HepG2 (cell line): Measurements from ENCODE around the gene ZNF384. TPM values are rescaled to one million over a fixed set of nuclear protein-coding genes. Genes with fewer than 3 reads are reported as not detected.

Experiments
- ATF4 ChIP-seq, 2 experiments: fragments of 450-650 bp in 1 of 2; sonication (generic) in 1 of 2; formaldehyde crosslinking; IDR thresholded peaks; 2 replicates each; pipeline versions ENCODE4 v1.5.0 to v1.8.0; 2020 to 2022; ENCODE audit warnings: mild to moderate bottlenecking in 1 of 2, missing genetic modification reagents in 1 of 2
- BRCA1 ChIP-seq: sonication (generic); formaldehyde crosslinking; IDR thresholded peaks from 2 replicates; pipeline ENCODE4 v1.4.0; 2020; ENCODE audit warnings: missing genetic modification reagents
- IRF2 ChIP-seq: IDR thresholded peaks from 2 replicates; pipeline ENCODE4 v1.6.1; 2018; ENCODE audit warnings: missing genetic modification reagents, missing compliant biosample characterization
- NRL ChIP-seq: sonication (generic); formaldehyde crosslinking; IDR thresholded peaks from 2 replicates; pipeline ENCODE4 v1.5.0; 2020; ENCODE audit warnings: missing genetic modification reagents, mild to moderate bottlenecking, moderate library complexity, borderline replicate concordance
- POGK ChIP-seq: sonication (generic); formaldehyde crosslinking; conservative IDR thresholded peaks from 2 replicates; pipeline ENCODE4 v1.8.0; 2022; ENCODE audit warnings: mild to moderate bottlenecking, moderate library complexity, missing genetic modification reagents
- PRMT3 ChIP-seq: sonication (generic); formaldehyde crosslinking; IDR thresholded peaks from 2 replicates; pipeline ENCODE4 v1.8.1; 2022; ENCODE audit warnings: low read depth, mild to moderate bottlenecking, moderate library complexity, missing genetic modification reagents, borderline replicate concordance
- RELA ChIP-seq: sonication (generic); formaldehyde crosslinking; IDR thresholded peaks from 2 replicates; pipeline ENCODE4 v1.4.0; 2020; ENCODE audit warnings: missing genetic modification reagents
- ZNF10 ChIP-seq: sonication (generic); formaldehyde crosslinking; IDR thresholded peaks from 2 replicates; pipeline ENCODE4 v1.4.0; 2020; ENCODE audit warnings: mild to moderate bottlenecking, low read depth, missing genetic modification reagents, borderline replicate concordance
- ZNF432 ChIP-seq: sonication (generic); formaldehyde crosslinking; IDR thresholded peaks from 2 replicates; pipeline ENCODE4 v1.5.0; 2020; ENCODE audit warnings: missing genetic modification reagents, mild to moderate bottlenecking, borderline replicate concordance
- ZNF83 ChIP-seq: sonication (generic); formaldehyde crosslinking; IDR thresholded peaks from 2 replicates; pipeline ENCODE4 v1.4.0; 2020; ENCODE audit warnings: missing genetic modification reagents, mild to moderate bottlenecking, borderline replicate concordance
- polyA plus RNA-seq, 8 experiments: library from polyadenylated mRNA; depleted of rRNA in 3 of 8; stranded (reverse) in 7 of 8; unstranded in 1 of 8; fragments of >200 nt; fragmentation: Illumina TruSeq in 4 of 8; extraction: Trizol in 4 of 8; gene quantifications; 2 replicates each; pipeline versions ENCODE4 v1.2.1 to v1.2.3, GENCODE V29; 2011 to 2016; ENCODE audit warnings: low read depth in 4 of 8, missing spikeins in 1 of 8, mixed read lengths in 1 of 8; ENCODE audit not compliant: insufficient read depth in 1 of 8
- total RNA-seq, 5 experiments: library from RNA; depleted of rRNA; stranded (reverse); fragments of >200 nt; fragmentation: Illumina TruSeq; extraction: Trizol; gene quantifications; 2 replicates each; pipeline ENCODE4 v1.2.3, GENCODE V29; 2016; ENCODE audit warnings: low read depth in 1 of 5

Gene ZNF384
- total and polyA plus RNA-seq, 2 of the 13 experiments (the other 11 are each of a cell fraction or from before 2014, with no cell fraction given), result 23.6 to 55.3 TPM

- TF ChIP-seq RELA, result no peak
- peak; percentile 75; the same call in 1 of the 2 replicates for TF ChIP-seq NRL (CRISPR knock-in tag)
- no peak for TF ChIP-seq PRMT3 (CRISPR knock-in tag)
- TF ChIP-seq BRCA1, result peak; percentile 21; the same call in 1 of the 2 replicates
- TF ChIP-seq ZNF83, result 0 out of 2 replicates have a peak, but pooled peaks have one; percentile 12
- TF ChIP-seq POGK (CRISPR knock-in tag), result 0 out of 2 replicates have a peak, but pooled peaks have one; percentile 5
- TF ChIP-seq ZNF10 (CRISPR knock-in tag), result no peak
- TF ChIP-seq ZNF432, result no peak
- no peak for TF ChIP-seq IRF2 (CRISPR knock-in tag)
- no peak for TF ChIP-seq ATF4 (CRISPR knock-in tag; IDR thresholded peaks at IDR 0.05)
Observed at GRCh38 chr12:6724409-6724797, 35.2 kb upstream of the ZNF384 start (continued).
